ENCODE data around the gene FHL5. TPM values are rescaled to one million over a fixed set of nuclear protein-coding genes. Genes with fewer than 3 reads are reported as not detected.
"Not testable (repeated sequence)": the region's sequence is repeated elsewhere in the genome, so short reads cannot be mapped to it uniquely, and the experiment has no call there.

The FHL5 gene
- total RNA-seq, 2 donors from 2014 or later = not detected

GRCh38 chr6:96631248-96631647, 68.3 kb downstream of the FHL5 start:
- Mint-ChIP-seq H3K36me3 (ENCODE audit: low read depth) (no peaks in the 10 kb centered on the region), H3K27me3 (peaks cover 14% of the 10 kb centered on the region), H3K4me1 (no peaks in the 10 kb centered on the region), H3K27ac (no peak overlapping the region), H3K4me3 (no peak overlapping the region), H3K9me3 (no peaks in the 10 kb centered on the region)
- ATAC-seq (replicated peaks) = no peak

DNA sequence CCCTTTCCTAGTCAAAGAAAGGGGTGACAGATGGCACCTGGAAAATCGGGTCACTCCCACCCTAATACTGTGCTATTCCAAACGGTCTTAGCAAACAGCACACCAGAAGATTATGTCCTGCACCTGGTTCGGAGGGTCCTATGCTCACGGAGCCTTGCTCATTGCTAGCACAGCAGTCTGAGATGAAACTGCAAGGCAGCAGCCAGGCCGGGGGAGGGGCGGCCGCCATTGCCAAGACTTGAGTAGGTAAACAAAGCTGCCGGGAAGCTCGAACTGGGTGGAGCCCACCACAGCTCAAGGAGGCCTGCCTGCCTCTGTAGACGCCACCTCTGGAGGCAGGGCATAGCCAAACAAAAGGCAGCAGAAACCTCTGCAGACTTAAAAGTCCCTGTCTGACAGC, 75.1 kb downstream of the FHL5 start:
- not testable (repeated sequence) for H3K27ac Mint-ChIP-seq; H3K9me3 Mint-ChIP-seq; H3K4me1 Mint-ChIP-seq; H3K4me3 Mint-ChIP-seq; ATAC-seq (replicated peaks); H3K36me3 Mint-ChIP-seq (ENCODE audit: low read depth)
- H3K27me3 Mint-ChIP-seq = peaks cover 27% of the 10 kb centered on the region

GRCh38 chr6:96645106-96645505, 82.2 kb downstream of the FHL5 start:
- H3K4me1 Mint-ChIP-seq = no peaks in the 10 kb centered on the region
- H3K27ac Mint-ChIP-seq = no peak overlapping the region
- no peaks in the 10 kb centered on the region for H3K36me3 Mint-ChIP-seq (ENCODE audit: low read depth)
- H3K9me3 Mint-ChIP-seq = no peaks in the 10 kb centered on the region
- ATAC-seq (replicated peaks) = no peak
- peaks cover 35% of the 10 kb centered on the region for H3K27me3 Mint-ChIP-seq
- H3K4me3 Mint-ChIP-seq = no peak overlapping the region

DNA sequence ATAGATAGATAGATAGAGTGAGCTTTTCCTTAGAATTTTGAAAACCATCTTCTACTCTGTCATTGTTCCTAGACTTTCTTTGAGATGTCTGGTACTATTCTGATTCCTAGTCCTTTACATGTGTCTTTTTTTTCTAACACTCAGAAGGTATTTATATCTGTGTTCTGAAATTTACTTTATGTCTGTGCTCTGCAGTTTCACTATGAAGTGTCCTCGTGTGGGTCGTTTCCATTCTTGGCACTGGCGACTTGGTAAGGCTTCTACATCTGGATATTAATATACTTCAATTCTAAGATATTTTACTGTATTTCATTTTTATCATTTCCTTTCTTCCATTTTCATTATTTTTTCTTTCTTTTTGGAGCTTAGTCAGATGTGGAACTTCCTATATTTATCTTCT, 87.0 kb downstream of the FHL5 start:
- H3K4me1 Mint-ChIP-seq = peaks cover 5% of the 10 kb centered on the region
- H3K27ac Mint-ChIP-seq = no peak overlapping the region
- peaks cover 36% of the 10 kb centered on the region for H3K27me3 Mint-ChIP-seq
- H3K36me3 Mint-ChIP-seq (ENCODE audit: low read depth) = no peaks in the 10 kb centered on the region
- no peak overlapping the region for H3K4me3 Mint-ChIP-seq
- no peaks in the 10 kb centered on the region for H3K9me3 Mint-ChIP-seq
- no peak for ATAC-seq (replicated peaks)

DNA sequence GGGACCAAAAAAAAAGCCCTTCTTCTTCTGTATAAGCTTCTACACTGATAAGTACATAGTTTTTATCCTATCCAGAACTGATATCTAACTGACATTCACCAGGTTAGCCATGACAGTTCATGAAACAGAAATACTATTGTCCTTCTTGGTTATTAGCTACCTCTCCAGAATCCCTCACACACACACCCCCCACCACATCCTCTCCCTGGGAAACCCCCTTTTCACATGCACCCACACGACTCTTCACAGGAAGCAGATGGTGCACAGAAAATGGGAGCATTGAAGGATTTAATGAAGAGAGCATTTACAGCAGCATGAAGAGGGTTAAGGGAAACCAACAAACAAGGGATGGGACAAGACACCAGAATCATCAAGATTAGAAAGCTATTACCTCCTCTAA, 88.9 kb downstream of the FHL5 start:
- Mint-ChIP-seq H3K27me3 (peaks cover 24% of the 10 kb centered on the region), H3K9me3 (no peaks in the 10 kb centered on the region), H3K4me1 (peaks cover 5% of the 10 kb centered on the region), H3K36me3 (ENCODE audit: low read depth) (no peaks in the 10 kb centered on the region), H3K27ac (no peak overlapping the region), H3K4me3 (no peak overlapping the region)
- no peak for ATAC-seq (replicated peaks)

- peaks cover 5% of the 10 kb centered on the region for H3K4me1 Mint-ChIP-seq
- no peak for ATAC-seq (replicated peaks)
- peaks cover 21% of the 10 kb centered on the region for H3K27me3 Mint-ChIP-seq
- H3K4me3 Mint-ChIP-seq = no peak overlapping the region
- H3K9me3 Mint-ChIP-seq = no peaks in the 10 kb centered on the region
- H3K27ac Mint-ChIP-seq = no peak overlapping the region
- H3K36me3 Mint-ChIP-seq (ENCODE audit: low read depth) = no peaks in the 10 kb centered on the region
Observed at GRCh38 chr6:96652552-96652951, 89.6 kb downstream of the FHL5 start.

- no peak for ATAC-seq (replicated peaks)
- peaks cover 21% of the 10 kb centered on the region for H3K27me3 Mint-ChIP-seq
- no peaks in the 10 kb centered on the region for H3K9me3 Mint-ChIP-seq
- no peak overlapping the region for H3K27ac Mint-ChIP-seq
- no peaks in the 10 kb centered on the region for H3K36me3 Mint-ChIP-seq (ENCODE audit: low read depth)
- H3K4me3 Mint-ChIP-seq = no peak overlapping the region
- H3K4me1 Mint-ChIP-seq = peaks cover 5% of the 10 kb centered on the region
Observed at GRCh38 chr6:96653181-96653580, 90.3 kb downstream of the FHL5 start.

GRCh38 chr6:96656567-96656966, 93.6 kb downstream of the FHL5 start:
- H3K4me3 Mint-ChIP-seq = no peak overlapping the region
- H3K9me3 Mint-ChIP-seq = no peaks in the 10 kb centered on the region
- no peak overlapping the region for H3K27ac Mint-ChIP-seq
- peaks cover 5% of the 10 kb centered on the region for H3K4me1 Mint-ChIP-seq
- ATAC-seq (replicated peaks) = no peak
- peaks cover 17% of the 10 kb centered on the region for H3K27me3 Mint-ChIP-seq
- no peaks in the 10 kb centered on the region for H3K36me3 Mint-ChIP-seq (ENCODE audit: low read depth)

DNA sequence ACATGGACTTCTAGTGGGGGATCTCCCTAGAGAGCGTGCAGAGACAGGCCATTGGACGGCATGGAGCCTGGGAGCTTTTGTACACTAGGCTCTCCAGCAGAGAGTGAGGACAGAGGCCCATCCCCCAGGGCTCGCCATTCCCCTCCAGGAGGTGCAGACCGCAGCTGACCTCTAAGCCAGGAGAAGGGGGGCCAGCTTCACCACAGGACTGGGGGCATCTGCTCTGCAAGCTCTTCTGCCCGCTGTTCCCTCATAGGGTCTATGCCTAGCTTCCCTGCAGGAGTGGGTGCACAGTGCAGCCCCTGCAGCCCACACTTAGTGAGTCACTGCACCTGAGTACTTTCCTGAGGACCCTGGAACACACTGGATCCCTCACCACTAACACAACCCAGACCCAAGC, 94.4 kb downstream of the FHL5 start:
- Mint-ChIP-seq H3K9me3 (peaks cover under 1% of the 10 kb centered on the region), H3K36me3 (ENCODE audit: low read depth) (no peaks in the 10 kb centered on the region), H3K27ac (no peak overlapping the region), H3K4me1 (no peaks in the 10 kb centered on the region), H3K4me3 (no peak overlapping the region), H3K27me3 (peaks cover 14% of the 10 kb centered on the region)
- ATAC-seq (replicated peaks) = no peak

DNA sequence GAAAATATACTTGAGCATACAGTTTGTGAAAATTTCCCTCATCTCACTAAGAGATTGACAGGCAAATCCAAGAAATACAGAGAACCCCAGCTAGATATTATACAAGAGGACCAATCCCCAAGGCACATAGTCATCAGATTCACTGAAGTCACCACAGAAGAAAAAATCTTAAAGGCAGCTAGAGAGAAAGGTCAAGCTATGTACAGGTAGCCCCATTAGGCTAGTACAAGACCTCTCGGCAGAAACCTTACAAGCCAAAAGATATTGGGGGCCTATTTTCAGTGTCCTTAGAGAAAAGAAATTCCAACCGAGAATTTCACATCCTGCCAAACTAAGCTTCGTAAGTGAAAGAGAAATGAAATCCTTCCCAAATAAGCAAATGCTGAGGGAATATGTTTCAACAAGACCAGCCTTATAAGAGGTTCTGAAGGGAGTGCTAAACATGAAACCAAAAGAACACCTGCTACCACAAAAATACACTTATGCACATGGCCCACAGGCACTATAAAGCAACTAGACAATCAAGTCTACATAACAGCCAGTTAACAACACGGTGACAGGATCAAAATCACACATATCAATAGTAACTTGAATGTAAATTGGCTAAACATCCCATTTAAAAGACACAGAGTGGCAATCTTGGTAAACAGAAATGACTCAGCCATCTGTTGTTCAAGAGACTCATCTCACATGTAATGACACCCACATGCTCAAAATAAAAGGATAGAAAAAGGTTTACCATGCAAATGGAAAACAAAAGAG, 96.3 kb downstream of the FHL5 start:
- H3K9me3 Mint-ChIP-seq = peaks cover 4% of the 10 kb centered on the region
- H3K4me3 Mint-ChIP-seq = no peak overlapping the region
- no peak overlapping the region for H3K27ac Mint-ChIP-seq
- no peak for ATAC-seq (replicated peaks)
- no peaks in the 10 kb centered on the region for H3K36me3 Mint-ChIP-seq (ENCODE audit: low read depth)
- no peaks in the 10 kb centered on the region for H3K4me1 Mint-ChIP-seq
- H3K27me3 Mint-ChIP-seq = peaks cover 17% of the 10 kb centered on the region

Other genes with a start within 250 kb of the FHL5 start
- gene UFL1, start 41.3 kb upstream of the FHL5 start, total RNA-seq = 10 to 100 TPM; 20.9 to 26.3 TPM

All from activated T-helper 17 cell treated with anti-CD3 and anti-CD28 coated beads, Interleukin-2, amount 50 U/mL, for 72 hours (primary cell).